OCI-LY3 (cell line): ENCODE measurements around the gene AKAP7.

Experiments
- EZH2phosphoT487 ChIP-seq: fragments of 200-600 bp; shearing (Covaris generic); IDR thresholded peaks from 2 replicates; pipeline ENCODE4 v1.6.1; 2018; ENCODE audit warnings: antibody characterized with exemption, mixed run types, low read depth
- TF ChIP-seq, protein P1 (sequence below): fragments of 200-600, 300-600 bp; sonication (generic); IDR thresholded peaks from 2 replicates; pipeline ENCODE4 v1.5.1; 2014; ENCODE audit warnings: antibody characterized with exemption, low read length, low read depth

DNA sequence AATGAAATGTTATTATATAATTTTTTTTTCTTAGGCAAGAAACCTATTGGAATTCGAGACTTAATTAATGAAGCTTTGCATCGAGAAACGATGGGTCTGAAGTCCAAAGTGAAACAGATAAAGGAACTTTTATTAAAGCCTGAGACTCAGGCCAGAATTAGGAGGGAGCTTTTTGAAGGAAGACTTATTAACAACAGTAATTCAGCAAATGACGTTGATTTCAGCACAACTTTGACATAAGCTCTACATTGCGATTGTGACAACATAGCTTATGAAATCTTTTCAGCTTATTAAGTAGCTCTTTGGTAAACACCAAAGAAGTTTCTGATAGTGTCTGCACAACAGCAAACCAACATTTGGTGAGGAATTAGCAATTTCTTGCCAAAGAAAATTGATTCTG lies 147.1 kb downstream of the AKAP7 start:
- TF ChIP-seq, protein P1, sequence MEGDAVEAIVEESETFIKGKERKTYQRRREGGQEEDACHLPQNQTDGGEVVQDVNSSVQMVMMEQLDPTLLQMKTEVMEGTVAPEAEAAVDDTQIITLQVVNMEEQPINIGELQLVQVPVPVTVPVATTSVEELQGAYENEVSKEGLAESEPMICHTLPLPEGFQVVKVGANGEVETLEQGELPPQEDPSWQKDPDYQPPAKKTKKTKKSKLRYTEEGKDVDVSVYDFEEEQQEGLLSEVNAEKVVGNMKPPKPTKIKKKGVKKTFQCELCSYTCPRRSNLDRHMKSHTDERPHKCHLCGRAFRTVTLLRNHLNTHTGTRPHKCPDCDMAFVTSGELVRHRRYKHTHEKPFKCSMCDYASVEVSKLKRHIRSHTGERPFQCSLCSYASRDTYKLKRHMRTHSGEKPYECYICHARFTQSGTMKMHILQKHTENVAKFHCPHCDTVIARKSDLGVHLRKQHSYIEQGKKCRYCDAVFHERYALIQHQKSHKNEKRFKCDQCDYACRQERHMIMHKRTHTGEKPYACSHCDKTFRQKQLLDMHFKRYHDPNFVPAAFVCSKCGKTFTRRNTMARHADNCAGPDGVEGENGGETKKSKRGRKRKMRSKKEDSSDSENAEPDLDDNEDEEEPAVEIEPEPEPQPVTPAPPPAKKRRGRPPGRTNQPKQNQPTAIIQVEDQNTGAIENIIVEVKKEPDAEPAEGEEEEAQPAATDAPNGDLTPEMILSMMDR, result no peak
- TF ChIP-seq EZH2phosphoT487, result no peak
